SK-N-SH (cell line): ENCODE results near the gene CDK1. TPM values are rescaled to one million over a fixed set of nuclear protein-coding genes. Genes with fewer than 3 reads are reported as not detected.
A peak's percentile ranks its signal among the peaks of the same experiment; 100 is the strongest.

ENCODE experiments used
- CTCF ChIA-PET: fragments of 300-600, 350-600 bp; formaldehyde crosslinking; extraction: SDS; loops from one replicate; lab custom pipeline; 2021; lab: Yijun Ruan, JAX
- POLR2A ChIA-PET: fragments of 350-600 bp; sonication (Branson Sonifier 250); formaldehyde crosslinking; extraction: SDS; loops from one replicate; lab custom pipeline; 2020; ENCODE audit warnings: antibody characterized with exemption, inconsistent platforms; lab: Yijun Ruan, JAX
- DNase-seq: peaks from one replicate; pipeline ENCODE4 v3.0.0; 2012
- H2AFZ ChIP-seq: fragments of 200-600 bp; sonication (generic); 2 replicates; pipeline ENCODE4 v1.8.1; 2016; ENCODE audit warnings: antibody characterized with exemption, mild to moderate bottlenecking, low read depth
- H3F3A ChIP-seq: fragments of 200-600 bp; sonication (generic); replicated peaks from 2 replicates; pipeline ENCODE3; 2016; ENCODE audit warnings: antibody characterized with exemption, mild to moderate bottlenecking; ENCODE audit not compliant: insufficient read depth
- H3K27ac ChIP-seq, 2 experiments: fragments of 200-500 bp in 1 of 2; fragments of 200-600 bp in 1 of 2; sonication (Bioruptor generic) in 1 of 2; sonication (generic), shearing (Covaris generic) in 1 of 2; 2 replicates each; pipeline versions ENCODE4 v1.5.1 to v1.6.1; 2014 to 2016; ENCODE audit warnings: low read depth in 2 of 2, inconsistent platforms in 1 of 2, low read length in 1 of 2, mild to moderate bottlenecking in 1 of 2, mixed read lengths in 1 of 2
- H3K27me3 ChIP-seq: fragments of 200-600 bp; sonication (generic), shearing (Covaris generic); 2 replicates; pipeline ENCODE4 v1.6.1; 2016; ENCODE audit warnings: mixed run types; ENCODE audit not compliant: insufficient read depth
- H3K36me3 ChIP-seq, 2 experiments: fragments of 200-500 bp in 1 of 2; fragments of 200-600 bp in 1 of 2; sonication (Bioruptor generic) in 1 of 2; sonication (generic) in 1 of 2; replicated peaks in 1 of 2; 2 replicates each; pipeline versions ENCODE3 to v1.5.1; 2014 to 2016; ENCODE audit warnings: low read length in 1 of 2, mild to moderate bottlenecking in 1 of 2; ENCODE audit not compliant: insufficient read depth in 2 of 2, control insufficient read depth in 1 of 2
- H3K4me1 ChIP-seq, 2 experiments: fragments of 200-500 bp in 1 of 2; fragments of 200-600 bp in 1 of 2; sonication (Bioruptor generic) in 1 of 2; sonication (generic), shearing (Covaris generic) in 1 of 2; 2 replicates each; pipeline versions ENCODE4 v1.5.1 to v1.6.1; 2014 to 2016; ENCODE audit warnings: low read depth in 1 of 2, low read length in 1 of 2, mixed run types in 1 of 2; ENCODE audit not compliant: insufficient read depth in 2 of 2, control insufficient read depth in 1 of 2
- H3K4me2 ChIP-seq: fragments of 200-600 bp; sonication (generic), shearing (Covaris generic); 2 replicates; pipeline ENCODE4 v1.6.1; 2017; ENCODE audit warnings: mixed run types
- H3K4me3 ChIP-seq, 2 experiments: fragments of 200-500 bp in 1 of 2; fragments of 200-600 bp in 1 of 2; sonication (Bioruptor generic) in 1 of 2; sonication (generic), shearing (Covaris generic) in 1 of 2; 2 replicates each; pipeline versions ENCODE4 v1.5.1 to v1.8.1; 2014 to 2016; ENCODE audit warnings: low read depth in 2 of 2, inconsistent platforms in 1 of 2, low read length in 1 of 2, mild to moderate bottlenecking in 1 of 2, mixed read lengths in 1 of 2, moderate library complexity in 1 of 2
- H3K79me2 ChIP-seq: fragments of 200-600 bp; sonication (generic); 2 replicates; pipeline ENCODE4 v1.8.1; 2017; ENCODE audit warnings: mild to moderate bottlenecking; ENCODE audit not compliant: insufficient read depth
- H3K9ac ChIP-seq: fragments of 200-600 bp; sonication (generic); 2 replicates; pipeline ENCODE4 v1.6.1; 2017; ENCODE audit warnings: mixed run types
- H3K9me2 ChIP-seq: fragments of 200-600 bp; sonication (generic); 2 replicates; pipeline ENCODE4 v1.6.1; 2017; ENCODE audit warnings: mixed run types
- H3K9me3 ChIP-seq: fragments of 200-600 bp; sonication (generic); 2 replicates; pipeline ENCODE4 v1.6.1; 2017; ENCODE audit warnings: mixed run types, mild to moderate bottlenecking, moderate library complexity
- H4K20me1 ChIP-seq: fragments of 200-600 bp; sonication (generic); 2 replicates; pipeline ENCODE4 v1.6.1; 2017; ENCODE audit warnings: mild to moderate bottlenecking, mixed run types; ENCODE audit not compliant: insufficient read depth
- CTCF ChIP-seq: fragments of 200-600 bp; sonication (generic); IDR thresholded peaks from 2 replicates; pipeline ENCODE4 v1.6.1; 2017; ENCODE audit warnings: antibody characterized with exemption, mild to moderate bottlenecking, moderate library complexity
- ELF1 ChIP-seq: IDR thresholded peaks from 2 replicates; pipeline ENCODE4 v1.4.0; 2012
- IRF3 ChIP-seq: fragments of 150-350 bp; IDR thresholded peaks from 2 replicates; pipeline ENCODE4 v1.6.1; 2016; ENCODE audit warnings: mild to moderate bottlenecking, low read depth, low read length
- REST ChIP-seq: IDR thresholded peaks from 2 replicates; pipeline ENCODE4 v1.6.1; 2012; ENCODE audit warnings: mild to moderate bottlenecking, low read depth, low read length, moderate library complexity
- SIN3A ChIP-seq: IDR thresholded peaks from 2 replicates; pipeline ENCODE4 v1.6.1; 2012; ENCODE audit warnings: low read depth, mild to moderate bottlenecking, low read length, moderate library complexity, borderline replicate concordance
- TAF1 ChIP-seq: IDR thresholded peaks from 2 replicates; pipeline ENCODE4 v1.6.1; 2012; ENCODE audit warnings: low read depth, mild to moderate bottlenecking, low read length, moderate library complexity, borderline replicate concordance
- ZBTB33 ChIP-seq: IDR thresholded peaks from 2 replicates; pipeline ENCODE4 v1.4.0; 2012; ENCODE audit warnings: low read depth, borderline replicate concordance
- WGBS: methylation state at CpG from one replicate; pipeline ENCODE4 v1.1.6; 2017; ENCODE audit warnings: low lambda C conversion rate; 5-methylcytosine and 5-hydroxymethylcytosine counted together
- polyA plus RNA-seq, 3 experiments: library from polyadenylated mRNA; depleted of rRNA; stranded (reverse); fragments of >200 nt; gene quantifications; 2 replicates each; pipeline ENCODE4 v1.2.3, GENCODE V29; 2012

Gene CDK1
- polyA plus RNA-seq, 1 of the 3 experiments (the other 2 are of a cell fraction), result 20.8 TPM

- Histone ChIP-seq H3K27ac (no peak overlapping the region), H3K9me2 (no peaks in the 10 kb centered on the region), H2AFZ (peak overlapping the region; percentile 81; the same call in 1 of the 2 replicates), H3K36me3 (no peaks in the 10 kb centered on the region), H3K4me2 (peak overlapping the region; percentile 77), H3F3A (no peaks in the 10 kb centered on the region), H4K20me1 (no peaks in the 10 kb centered on the region), H3K4me3 (peak overlapping the region; percentile 52 to 62), H3K27me3 (no peaks in the 10 kb centered on the region; the same call in 1 of the 2 replicates), H3K9me3 (no peaks in the 10 kb centered on the region), H3K4me1 (peaks cover 0 to 3% of the 10 kb centered on the region in 2 experiments; a peak in 1 of 4 replicates), H3K9ac (peak overlapping the region; percentile 32; the same call in 1 of the 2 replicates), H3K79me2 (no peaks in the 10 kb centered on the region)
- TF ChIP-seq TAF1 (peak; percentile 23; the same call in 1 of the 2 replicates), CTCF (peak; percentile 31; the same call in 1 of the 2 replicates), IRF3 (no peak)
- peak; percentile 84 for DNase-seq
- ChIA-PET POLR2A (no interaction called here), CTCF (interaction anchor here (0.6 to 1.2 kb wide), 4 partner anchors 13 to 40 kb away, joined by 3 to 4 read pairs (median 4); no protein-coding TSS in a partner anchor)
- 45% methylated on average over 25 of the region's 60 CpGs for WGBS
Measured at GRCh38 chr10:60732807-60733516, 45.3 kb upstream of the CDK1 start.

- TF ChIP-seq ZBTB33 (no peak), SIN3A (no peak), REST (no peak), ELF1 (no peak)
- Histone ChIP-seq H3K36me3 (no peaks in the 10 kb centered on the region), H3K9me3 (no peaks in the 10 kb centered on the region), H3K4me2 (peak overlapping the region; percentile 77), H3K27ac (no peak overlapping the region), H3F3A (no peaks in the 10 kb centered on the region), H3K9ac (peak overlapping the region; percentile 32; the same call in 1 of the 2 replicates), H3K79me2 (no peaks in the 10 kb centered on the region), H4K20me1 (no peaks in the 10 kb centered on the region), H3K9me2 (no peaks in the 10 kb centered on the region), H2AFZ (peak overlapping the region; percentile 81; the same call in 1 of the 2 replicates), H3K4me1 (peaks cover 0 to 3% of the 10 kb centered on the region in 2 experiments; a peak in 1 of 4 replicates), H3K4me3 (peak overlapping the region; percentile 52 to 62), H3K27me3 (no peaks in the 10 kb centered on the region; the same call in 1 of the 2 replicates)
- 10% methylated on average over 5 of the region's 17 CpGs for WGBS
- no peak for DNase-seq
- CTCF ChIA-PET, result interaction anchor here (0.6 to 1.2 kb wide), 6 partner anchors 14 to 39 kb away, joined by 3 to 6 read pairs (median 4); no protein-coding TSS in a partner anchor
- POLR2A ChIA-PET, result no interaction called here
Measured at GRCh38 chr10:60733517-60733822, 44.8 kb upstream of the CDK1 start.
